SK-N-SH treated with all-trans-retinoic acid at 6 μM for 48 hours (cell line): Measurements from ENCODE around the gene TUBGCP2.
A peak's percentile ranks its signal among the peaks of the same experiment; 100 is the strongest.

Experiments used
- ATAC-seq: fragments of 200-7000 bp; cut with Tn5 transposase; 3 replicates; pipeline ENCODE4 v1.9.1; 2020; ENCODE audit warnings: mild to moderate bottlenecking, moderate library complexity
- ARNTL ChIP-seq: fragments of 450-650 bp; formaldehyde crosslinking; IDR thresholded peaks from 2 replicates; pipeline ENCODE4 v1.5.0; 2020; ENCODE audit warnings: low read depth, mild to moderate bottlenecking, moderate library complexity, borderline replicate concordance
- BACH2 ChIP-seq: fragments of 250-450 bp; sonication (Bioruptor Pico); IDR thresholded peaks from 2 replicates; pipeline ENCODE4 v1.9.0; 2021; ENCODE audit warnings: mild to moderate bottlenecking, borderline replicate concordance
- CSDC2 ChIP-seq: fragments of 250-450 bp; sonication (Bioruptor Pico); IDR thresholded peaks from 2 replicates; pipeline ENCODE4 v1.5.0; 2020; ENCODE audit warnings: mild to moderate bottlenecking, moderate library complexity
- ISL1 ChIP-seq: fragments of 250-450 bp; sonication (Bioruptor Pico); IDR thresholded peaks from 2 replicates; pipeline ENCODE4 v2.1.2; 2022; ENCODE audit warnings: mild to moderate bottlenecking, moderate library complexity
- OSR1 ChIP-seq: fragments of 250-450 bp; sonication (Bioruptor Pico); IDR thresholded peaks from 2 replicates; pipeline ENCODE4 v1.8.0; 2022; ENCODE audit warnings: moderate library complexity, mild to moderate bottlenecking, inconsistent platforms
- RARB ChIP-seq: fragments of 250-450 bp; sonication (Bioruptor Pico); IDR thresholded peaks from 2 replicates; pipeline ENCODE4 v1.8.0; 2021; ENCODE audit warnings: mild to moderate bottlenecking, moderate library complexity
- SNAI2 ChIP-seq: fragments of 250-450 bp; sonication (Bioruptor Pico); IDR thresholded peaks from 2 replicates; pipeline ENCODE4 v1.5.0; 2020; ENCODE audit warnings: mild to moderate bottlenecking, moderate library complexity
- TCF4 ChIP-seq: fragments of 250-450 bp; sonication (Bioruptor Pico); IDR thresholded peaks from 2 replicates; pipeline ENCODE4 v1.8.0; 2021; ENCODE audit warnings: mild to moderate bottlenecking, moderate library complexity, borderline replicate concordance
- TOX ChIP-seq: fragments of 250-450 bp; sonication (Bioruptor Pico); IDR thresholded peaks from 2 replicates; pipeline ENCODE4 v1.8.0; 2021; ENCODE audit warnings: mild to moderate bottlenecking, moderate library complexity, borderline replicate concordance
- ZC3H10 ChIP-seq: fragments of 250-450 bp; sonication (Bioruptor Pico); IDR thresholded peaks from 2 replicates; pipeline ENCODE4 v1.5.1; 2021; ENCODE audit warnings: mild to moderate bottlenecking, moderate library complexity
- ZFP3 ChIP-seq: fragments of 250-450 bp; sonication (Bioruptor Pico); IDR thresholded peaks from 2 replicates; pipeline ENCODE4 v1.5.0; 2020; ENCODE audit warnings: mild to moderate bottlenecking, moderate library complexity
- ZFP30 ChIP-seq: fragments of 450-650 bp; formaldehyde crosslinking; IDR thresholded peaks from 2 replicates; pipeline ENCODE4 v1.5.0; 2022; ENCODE audit warnings: mild to moderate bottlenecking, moderate library complexity
- ZNF565 ChIP-seq: fragments of 450-650 bp; formaldehyde crosslinking; conservative IDR thresholded peaks from 2 replicates; pipeline ENCODE4 v1.5.0; 2020; ENCODE audit warnings: low read depth, mild to moderate bottlenecking, moderate library complexity
- ZNF70 ChIP-seq: fragments of 450-650 bp; formaldehyde crosslinking; IDR thresholded peaks from 2 replicates; pipeline ENCODE4 v1.5.0; 2020; ENCODE audit warnings: mild to moderate bottlenecking, moderate library complexity
- ZNF8 ChIP-seq: fragments of 450-650 bp; formaldehyde crosslinking; IDR thresholded peaks from 2 replicates; pipeline ENCODE4 v1.5.0; 2020; ENCODE audit warnings: mild to moderate bottlenecking, moderate library complexity
- TF ChIP-seq, protein P1 (sequence below): fragments of 250-450 bp; sonication (Bioruptor Pico); IDR thresholded peaks from 2 replicates; pipeline ENCODE4 v1.8.0; 2020; ENCODE audit warnings: mild to moderate bottlenecking, moderate library complexity, borderline replicate concordance
- TF ChIP-seq, protein P2 (sequence below): fragments of 250-450 bp; sonication (Bioruptor Pico); IDR thresholded peaks from 2 replicates; pipeline ENCODE4 v1.5.1; 2020; ENCODE audit warnings: low read depth, mild to moderate bottlenecking, moderate library complexity
- TF ChIP-seq, protein P3 (sequence below): fragments of 250-450 bp; sonication (Bioruptor Pico); IDR thresholded peaks from 2 replicates; pipeline ENCODE4 v1.5.0; 2020; ENCODE audit warnings: mild to moderate bottlenecking, moderate library complexity
- TF ChIP-seq, protein P4 (sequence below): fragments of 250-450 bp; sonication (Bioruptor Pico); IDR thresholded peaks from 2 replicates; pipeline ENCODE4 v1.8.0; 2021; ENCODE audit warnings: low read depth, mild to moderate bottlenecking, moderate library complexity, borderline replicate concordance
- TF ChIP-seq, protein P5 (sequence below): fragments of 250-450 bp; sonication (Bioruptor Pico); IDR thresholded peaks from 2 replicates; pipeline ENCODE4 v1.5.1; 2021; ENCODE audit warnings: mild to moderate bottlenecking, moderate library complexity

Gene TUBGCP2

DNA sequence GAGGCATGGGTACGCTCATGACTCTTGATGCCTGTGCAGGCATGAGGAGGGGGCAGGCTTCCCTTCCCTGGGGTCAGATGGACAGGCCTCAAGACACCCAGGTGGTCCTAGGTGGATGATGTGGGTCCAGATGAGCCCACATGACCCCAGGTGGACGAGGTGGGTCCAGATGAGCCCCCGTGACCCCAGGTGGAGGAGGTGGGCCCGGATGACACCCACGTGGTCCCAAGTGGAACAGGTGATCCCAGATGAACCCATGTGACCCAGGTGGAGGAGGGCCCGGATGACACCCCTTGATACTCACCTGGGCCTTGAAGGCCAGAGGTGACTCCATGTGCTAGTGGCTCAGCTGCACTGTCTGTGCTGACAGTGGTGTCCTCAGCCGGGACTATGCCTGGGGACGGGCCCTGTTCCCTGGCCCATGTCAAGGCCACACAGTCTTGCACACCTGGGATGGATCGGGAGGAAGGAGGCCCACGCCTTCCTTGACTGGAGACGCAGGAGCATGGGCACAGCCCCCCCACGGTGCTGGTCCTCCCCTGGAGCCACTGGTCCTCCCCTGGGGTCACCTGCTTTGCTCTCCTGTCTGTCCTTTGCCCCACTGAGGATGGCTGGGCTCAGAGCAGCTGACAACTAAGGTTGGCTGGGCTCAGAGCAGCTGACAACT is 41.7 kb upstream of the TUBGCP2 start:
- TF ChIP-seq ZFP30 (CRISPR knock-in tag) = no peak
- TF ChIP-seq ISL1 = no peak
- TF ChIP-seq, protein P1, sequence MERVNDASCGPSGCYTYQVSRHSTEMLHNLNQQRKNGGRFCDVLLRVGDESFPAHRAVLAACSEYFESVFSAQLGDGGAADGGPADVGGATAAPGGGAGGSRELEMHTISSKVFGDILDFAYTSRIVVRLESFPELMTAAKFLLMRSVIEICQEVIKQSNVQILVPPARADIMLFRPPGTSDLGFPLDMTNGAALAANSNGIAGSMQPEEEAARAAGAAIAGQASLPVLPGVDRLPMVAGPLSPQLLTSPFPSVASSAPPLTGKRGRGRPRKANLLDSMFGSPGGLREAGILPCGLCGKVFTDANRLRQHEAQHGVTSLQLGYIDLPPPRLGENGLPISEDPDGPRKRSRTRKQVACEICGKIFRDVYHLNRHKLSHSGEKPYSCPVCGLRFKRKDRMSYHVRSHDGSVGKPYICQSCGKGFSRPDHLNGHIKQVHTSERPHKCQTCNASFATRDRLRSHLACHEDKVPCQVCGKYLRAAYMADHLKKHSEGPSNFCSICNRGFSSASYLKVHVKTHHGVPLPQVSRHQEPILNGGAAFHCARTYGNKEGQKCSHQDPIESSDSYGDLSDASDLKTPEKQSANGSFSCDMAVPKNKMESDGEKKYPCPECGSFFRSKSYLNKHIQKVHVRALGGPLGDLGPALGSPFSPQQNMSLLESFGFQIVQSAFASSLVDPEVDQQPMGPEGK = no peak
- no peak for TF ChIP-seq SNAI2
- TF ChIP-seq ZNF70 (CRISPR knock-in tag) = no peak
- TF ChIP-seq, protein P2, sequence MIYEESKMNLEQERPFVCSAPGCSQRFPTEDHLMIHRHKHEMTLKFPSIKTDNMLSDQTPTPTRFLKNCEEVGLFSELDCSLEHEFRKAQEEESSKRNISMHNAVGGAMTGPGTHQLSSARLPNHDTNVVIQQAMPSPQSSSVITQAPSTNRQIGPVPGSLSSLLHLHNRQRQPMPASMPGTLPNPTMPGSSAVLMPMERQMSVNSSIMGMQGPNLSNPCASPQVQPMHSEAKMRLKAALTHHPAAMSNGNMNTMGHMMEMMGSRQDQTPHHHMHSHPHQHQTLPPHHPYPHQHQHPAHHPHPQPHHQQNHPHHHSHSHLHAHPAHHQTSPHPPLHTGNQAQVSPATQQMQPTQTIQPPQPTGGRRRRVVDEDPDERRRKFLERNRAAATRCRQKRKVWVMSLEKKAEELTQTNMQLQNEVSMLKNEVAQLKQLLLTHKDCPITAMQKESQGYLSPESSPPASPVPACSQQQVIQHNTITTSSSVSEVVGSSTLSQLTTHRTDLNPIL (CRISPR knock-in tag) = no peak
- no peak for TF ChIP-seq ZC3H10 (CRISPR knock-in tag)
- TF ChIP-seq ZNF8 (CRISPR knock-in tag) = no peak
- TF ChIP-seq CSDC2 (CRISPR knock-in tag) = no peak
- TF ChIP-seq, protein P3, sequence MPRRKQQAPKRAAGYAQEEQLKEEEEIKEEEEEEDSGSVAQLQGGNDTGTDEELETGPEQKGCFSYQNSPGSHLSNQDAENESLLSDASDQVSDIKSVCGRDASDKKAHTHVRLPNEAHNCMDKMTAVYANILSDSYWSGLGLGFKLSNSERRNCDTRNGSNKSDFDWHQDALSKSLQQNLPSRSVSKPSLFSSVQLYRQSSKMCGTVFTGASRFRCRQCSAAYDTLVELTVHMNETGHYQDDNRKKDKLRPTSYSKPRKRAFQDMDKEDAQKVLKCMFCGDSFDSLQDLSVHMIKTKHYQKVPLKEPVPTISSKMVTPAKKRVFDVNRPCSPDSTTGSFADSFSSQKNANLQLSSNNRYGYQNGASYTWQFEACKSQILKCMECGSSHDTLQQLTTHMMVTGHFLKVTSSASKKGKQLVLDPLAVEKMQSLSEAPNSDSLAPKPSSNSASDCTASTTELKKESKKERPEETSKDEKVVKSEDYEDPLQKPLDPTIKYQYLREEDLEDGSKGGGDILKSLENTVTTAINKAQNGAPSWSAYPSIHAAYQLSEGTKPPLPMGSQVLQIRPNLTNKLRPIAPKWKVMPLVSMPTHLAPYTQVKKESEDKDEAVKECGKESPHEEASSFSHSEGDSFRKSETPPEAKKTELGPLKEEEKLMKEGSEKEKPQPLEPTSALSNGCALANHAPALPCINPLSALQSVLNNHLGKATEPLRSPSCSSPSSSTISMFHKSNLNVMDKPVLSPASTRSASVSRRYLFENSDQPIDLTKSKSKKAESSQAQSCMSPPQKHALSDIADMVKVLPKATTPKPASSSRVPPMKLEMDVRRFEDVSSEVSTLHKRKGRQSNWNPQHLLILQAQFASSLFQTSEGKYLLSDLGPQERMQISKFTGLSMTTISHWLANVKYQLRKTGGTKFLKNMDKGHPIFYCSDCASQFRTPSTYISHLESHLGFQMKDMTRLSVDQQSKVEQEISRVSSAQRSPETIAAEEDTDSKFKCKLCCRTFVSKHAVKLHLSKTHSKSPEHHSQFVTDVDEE (CRISPR knock-in tag) = no peak
- no peak for TF ChIP-seq OSR1 (CRISPR knock-in tag)
- TF ChIP-seq, all 23 proteins: peak for 0
- peak; percentile 2; the same call in 1 of the 3 replicates for ATAC-seq

DNA sequence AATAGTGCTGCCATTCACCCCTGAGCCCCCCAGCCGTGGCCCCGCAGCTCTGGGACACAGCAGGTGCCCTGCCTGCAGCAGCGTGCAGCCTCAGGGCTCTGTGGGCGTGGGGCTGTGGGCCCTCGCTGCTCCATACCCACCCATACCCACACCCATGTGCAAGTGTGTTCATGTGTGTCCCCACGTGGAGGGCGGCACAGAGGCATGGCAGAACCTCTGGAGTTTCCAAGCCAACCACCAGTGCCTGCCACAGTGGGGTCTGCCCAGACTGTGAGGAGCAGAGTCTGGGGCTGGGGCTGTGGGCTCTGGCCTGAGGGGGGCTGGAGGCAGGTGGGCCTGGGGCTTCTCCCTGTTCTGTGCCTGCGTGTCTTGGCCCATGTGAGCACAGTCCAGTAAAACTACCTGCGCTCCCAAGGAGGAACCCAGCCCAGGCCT is 40.9 kb upstream of the TUBGCP2 start:
- no peak; the same call in 2 of the 3 replicates for ATAC-seq
- TF ChIP-seq RARB (CRISPR knock-in tag) (no peak), ARNTL (CRISPR knock-in tag) (no peak), BACH2 (CRISPR knock-in tag) (no peak), ISL1 (no peak), ZFP3 (CRISPR knock-in tag) (no peak), OSR1 (CRISPR knock-in tag) (no peak), SNAI2 (no peak), TCF4 (no peak), ZFP30 (CRISPR knock-in tag) (no peak), ZC3H10 (CRISPR knock-in tag) (no peak), CSDC2 (CRISPR knock-in tag) (no peak), ZNF565 (no peak), TOX (CRISPR knock-in tag) (no peak)
- TF ChIP-seq, protein P4, sequence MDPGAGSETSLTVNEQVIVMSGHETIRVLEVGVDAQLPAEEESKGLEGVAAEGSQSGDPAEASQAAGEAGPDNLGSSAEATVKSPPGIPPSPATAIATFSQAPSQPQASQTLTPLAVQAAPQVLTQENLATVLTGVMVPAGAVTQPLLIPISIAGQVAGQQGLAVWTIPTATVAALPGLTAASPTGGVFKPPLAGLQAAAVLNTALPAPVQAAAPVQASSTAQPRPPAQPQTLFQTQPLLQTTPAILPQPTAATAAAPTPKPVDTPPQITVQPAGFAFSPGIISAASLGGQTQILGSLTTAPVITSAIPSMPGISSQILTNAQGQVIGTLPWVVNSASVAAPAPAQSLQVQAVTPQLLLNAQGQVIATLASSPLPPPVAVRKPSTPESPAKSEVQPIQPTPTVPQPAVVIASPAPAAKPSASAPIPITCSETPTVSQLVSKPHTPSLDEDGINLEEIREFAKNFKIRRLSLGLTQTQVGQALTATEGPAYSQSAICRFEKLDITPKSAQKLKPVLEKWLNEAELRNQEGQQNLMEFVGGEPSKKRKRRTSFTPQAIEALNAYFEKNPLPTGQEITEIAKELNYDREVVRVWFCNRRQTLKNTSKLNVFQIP (CRISPR knock-in tag) = no peak
- TF ChIP-seq, protein P5, sequence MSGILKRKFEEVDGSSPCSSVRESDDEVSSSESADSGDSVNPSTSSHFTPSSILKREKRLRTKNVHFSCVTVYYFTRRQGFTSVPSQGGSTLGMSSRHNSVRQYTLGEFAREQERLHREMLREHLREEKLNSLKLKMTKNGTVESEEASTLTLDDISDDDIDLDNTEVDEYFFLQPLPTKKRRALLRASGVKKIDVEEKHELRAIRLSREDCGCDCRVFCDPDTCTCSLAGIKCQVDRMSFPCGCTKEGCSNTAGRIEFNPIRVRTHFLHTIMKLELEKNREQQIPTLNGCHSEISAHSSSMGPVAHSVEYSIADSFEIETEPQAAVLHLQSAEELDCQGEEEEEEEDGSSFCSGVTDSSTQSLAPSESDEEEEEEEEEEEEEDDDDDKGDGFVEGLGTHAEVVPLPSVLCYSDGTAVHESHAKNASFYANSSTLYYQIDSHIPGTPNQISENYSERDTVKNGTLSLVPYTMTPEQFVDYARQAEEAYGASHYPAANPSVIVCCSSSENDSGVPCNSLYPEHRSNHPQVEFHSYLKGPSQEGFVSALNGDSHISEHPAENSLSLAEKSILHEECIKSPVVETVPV = no peak
- TF ChIP-seq, protein P2 (CRISPR knock-in tag) = no peak
- TF ChIP-seq, protein P3 (CRISPR knock-in tag) = no peak
